ENCODE results near the gene CCDC201.
"Not testable (repeated sequence)": the region's sequence is repeated elsewhere in the genome, so short reads cannot be mapped to it uniquely, and the experiment has no call there.

Gene CCDC201

GRCh38 chr7:45827731-45828130, 45.2 kb downstream of the CCDC201 start:
- in situ Hi-C loops (cut with HindIII; ENCODE audit: low sequenced_read_pairs); H3K4me3 ChIP-seq (ENCODE audit: low read depth, low read length); DNase-seq (ENCODE audit: low read depth): not testable (repeated sequence)

DNA sequence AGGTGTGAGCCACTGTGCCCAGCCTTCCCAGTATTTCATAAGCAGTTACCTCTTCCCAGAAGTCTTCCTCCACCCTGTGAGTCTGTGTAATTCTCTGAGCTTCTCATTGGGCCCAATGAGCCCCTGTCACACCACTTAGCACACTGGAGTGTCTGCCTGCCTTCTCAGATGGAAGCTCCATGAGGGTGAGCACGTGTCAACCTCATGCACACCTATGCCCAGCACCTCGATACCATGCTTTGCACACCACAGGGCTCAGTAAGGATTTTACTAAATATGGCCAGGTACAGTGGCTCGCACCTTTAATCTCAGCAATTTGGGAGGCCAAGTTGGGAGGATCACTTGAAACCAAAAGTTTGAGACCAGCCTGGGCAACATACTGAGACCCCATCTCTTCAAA, 46.3 kb downstream of the CCDC201 start:
- in situ Hi-C loops (cut with HindIII; ENCODE audit: low sequenced_read_pairs); H3K4me3 ChIP-seq (ENCODE audit: low read depth, low read length); DNase-seq (ENCODE audit: low read depth): not testable (repeated sequence)

DNA sequence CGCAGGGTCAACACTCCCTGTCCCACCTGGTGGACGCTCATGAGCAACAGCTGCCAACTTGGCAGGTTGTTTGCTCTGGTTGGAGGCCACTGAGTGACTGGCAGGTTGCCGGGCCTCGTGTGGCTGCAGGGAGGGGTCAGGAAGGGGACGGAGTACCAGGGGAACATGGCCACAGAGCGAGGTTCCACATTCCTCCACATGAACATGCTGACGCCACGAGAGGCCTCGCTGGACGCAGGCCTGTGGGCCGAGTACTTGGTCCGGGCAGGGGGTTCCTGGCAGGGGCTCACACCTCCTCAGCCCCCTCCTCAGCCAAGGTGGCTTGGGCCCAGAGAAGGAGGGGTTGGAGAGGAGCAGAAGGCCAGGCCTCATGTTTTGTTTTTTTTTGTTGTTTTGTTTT, 54.1 kb downstream of the CCDC201 start:
- in situ Hi-C loops (cut with HindIII; ENCODE audit: low sequenced_read_pairs); DNase-seq (ENCODE audit: low read depth); H3K4me3 ChIP-seq (ENCODE audit: low read depth, low read length): not testable (repeated sequence)

DNA sequence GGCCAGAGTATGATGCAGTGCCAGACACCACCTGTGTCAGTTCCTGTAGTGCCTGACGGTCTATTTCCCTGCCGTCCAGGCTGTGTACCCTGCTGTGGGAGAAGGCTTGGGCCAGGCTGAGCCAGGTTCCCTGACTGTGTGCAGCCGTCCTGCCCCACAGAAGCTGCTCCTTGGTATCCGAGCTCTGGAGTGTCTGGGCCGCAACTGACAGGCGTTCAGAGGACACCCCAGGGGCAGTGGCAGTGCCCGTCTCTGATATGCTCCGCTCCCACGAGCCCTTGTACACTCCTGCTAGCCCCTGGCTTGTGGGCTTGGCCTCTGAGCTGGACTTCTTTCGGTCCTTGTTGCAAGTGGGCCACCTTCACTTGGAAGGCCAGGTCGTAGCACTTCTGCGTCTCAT, 55.0 kb downstream of the CCDC201 start:
- H3K4me3 ChIP-seq (ENCODE audit: low read depth, low read length); DNase-seq (ENCODE audit: low read depth); in situ Hi-C loops (cut with HindIII; ENCODE audit: low sequenced_read_pairs): not testable (repeated sequence)

- H3K4me3 ChIP-seq (ENCODE audit: low read depth, low read length); in situ Hi-C loops (cut with HindIII; ENCODE audit: low sequenced_read_pairs); DNase-seq (ENCODE audit: low read depth): not testable (repeated sequence)
Measured at GRCh38 chr7:45817016-45817415, 55.9 kb downstream of the CCDC201 start.

GRCh38 chr7:45814216-45815118, 58.4 kb downstream of the CCDC201 start:
- in situ Hi-C loops (cut with HindIII; ENCODE audit: low sequenced_read_pairs); DNase-seq (ENCODE audit: low read depth): not testable (repeated sequence)

DNA sequence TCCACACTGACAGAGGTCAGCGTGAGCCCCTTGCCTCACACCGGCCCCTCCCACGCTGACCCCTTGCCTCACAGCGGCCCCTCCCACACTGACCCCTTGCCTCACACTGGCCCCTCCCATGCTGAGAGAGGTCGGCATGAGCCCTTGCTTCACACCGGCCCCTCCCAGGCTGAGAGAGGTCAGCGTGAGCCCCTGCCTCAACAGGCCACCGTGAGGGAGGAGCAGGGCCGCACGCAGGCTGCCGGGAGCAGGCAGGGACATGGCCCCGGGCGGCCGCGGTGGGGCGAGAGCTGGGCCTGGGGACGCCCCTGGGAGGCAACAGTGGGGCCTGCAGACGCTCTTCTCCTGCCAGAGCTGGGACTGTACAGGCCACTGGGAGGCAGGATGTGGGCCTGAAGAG, 59.1 kb downstream of the CCDC201 start:
- DNase-seq (ENCODE audit: low read depth); H3K4me3 ChIP-seq (ENCODE audit: low read depth, low read length); in situ Hi-C loops (cut with HindIII; ENCODE audit: low sequenced_read_pairs): not testable (repeated sequence)

More at GRCh38 chr7:45814216-45815118, 58.4 kb downstream of the CCDC201 start:
- H3K4me3 ChIP-seq (ENCODE audit: low read depth, low read length), result not testable (repeated sequence)

DNA sequence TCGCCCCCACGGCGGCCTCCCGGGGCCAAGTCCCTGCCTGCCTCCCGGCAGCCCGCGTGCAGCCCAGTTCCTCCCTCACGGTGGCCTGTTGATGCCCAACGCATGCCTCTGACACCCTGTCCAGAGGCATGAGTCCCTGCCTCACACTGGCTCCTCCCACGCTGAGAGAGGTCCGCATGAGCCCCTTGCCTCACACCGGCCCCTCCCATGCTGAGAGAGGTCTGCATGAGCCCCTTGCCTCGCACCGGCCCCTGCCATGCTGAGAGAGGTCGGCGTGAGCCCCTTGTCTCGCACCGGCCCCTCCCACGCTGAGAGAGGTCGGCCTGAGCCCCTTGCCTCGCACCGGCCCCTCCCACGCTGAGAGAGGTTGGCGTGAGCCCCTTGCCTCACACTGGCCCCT, 59.9 kb downstream of the CCDC201 start:
- TF ChIP-seq CTCF (IDR thresholded peaks at IDR 0.05; ENCODE audit: low read depth, low read length, missing control alignments), result no peak
- no peak overlapping the region for H3K4me3 ChIP-seq (ENCODE audit: low read depth, low read length)
- no peak for DNase-seq (ENCODE audit: low read depth)
- in situ Hi-C loops (cut with HindIII; ENCODE audit: low sequenced_read_pairs), result no loop called here

- DNase-seq (ENCODE audit: low read depth); H3K4me3 ChIP-seq (ENCODE audit: low read depth, low read length); in situ Hi-C loops (cut with HindIII; ENCODE audit: low sequenced_read_pairs): not testable (repeated sequence)
Measured at GRCh38 chr7:45811652-45812234, 61.1 kb downstream of the CCDC201 start.

- H3K4me3 ChIP-seq (ENCODE audit: low read depth, low read length); DNase-seq (ENCODE audit: low read depth); in situ Hi-C loops (cut with HindIII; ENCODE audit: low sequenced_read_pairs): not testable (repeated sequence)
Measured at GRCh38 chr7:45810451-45811005, 62.4 kb downstream of the CCDC201 start.
